Hypothalamus (tissue), 51 donors: ENCODE results near the gene MEST.
"Not testable (repeated sequence)": the region's sequence is repeated elsewhere in the genome, so short reads cannot be mapped to it uniquely, and the experiment has no call there.

Experiments used
- DNase-seq, 51 donors: peaks; one replicate each; lab custom pipeline; 2025; lab: John Stamatoyannopoulos, UW

MEST gene

GRCh38 chr7:130483031-130483430, 8.9 kb upstream of the MEST start:
- DNase-seq: no peak

- DNase-seq: no peak
These were observed 6.2 kb upstream of the MEST start for GRCh38 chr7:130485734-130486113.

GRCh38 chr7:130486114-130486953, 5.6 kb upstream of the MEST start:
- peak in 10 of 51 donors; percentile 4 to 79 (median 27) for DNase-seq

DNA sequence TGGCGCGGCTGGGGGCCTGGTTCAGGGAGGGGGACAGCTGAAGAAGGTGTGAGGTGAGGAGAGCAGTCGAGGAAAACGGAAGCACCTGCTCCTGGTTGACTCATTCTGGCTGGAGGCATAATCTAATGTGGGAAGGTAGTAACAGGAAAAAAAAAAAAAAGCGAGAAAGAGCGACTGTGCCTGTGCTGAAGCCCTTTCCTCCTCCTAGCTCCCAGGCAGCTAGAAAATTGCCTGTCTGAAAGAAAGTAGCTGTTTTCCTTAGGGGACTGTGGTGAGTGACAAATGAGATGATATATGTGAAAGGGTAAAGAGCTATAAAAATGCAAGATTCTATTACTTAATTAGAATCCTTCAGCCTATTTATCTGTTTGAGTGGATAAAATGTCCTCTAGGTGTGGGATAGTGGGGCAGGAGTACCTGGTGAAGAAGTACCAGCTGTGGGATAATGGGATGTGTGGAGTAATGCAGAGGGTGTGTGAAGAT, 4.9 kb upstream of the MEST start:
- no peak for DNase-seq

- peak in 1 of 51 donors; percentile 54 for DNase-seq
These were observed 3.3 kb upstream of the MEST start for GRCh38 chr7:130488392-130489139.

GRCh38 chr7:130489140-130489983, 2.5 kb upstream of the MEST start:
- peak in 1 of 51 donors; percentile 43 for DNase-seq

DNA sequence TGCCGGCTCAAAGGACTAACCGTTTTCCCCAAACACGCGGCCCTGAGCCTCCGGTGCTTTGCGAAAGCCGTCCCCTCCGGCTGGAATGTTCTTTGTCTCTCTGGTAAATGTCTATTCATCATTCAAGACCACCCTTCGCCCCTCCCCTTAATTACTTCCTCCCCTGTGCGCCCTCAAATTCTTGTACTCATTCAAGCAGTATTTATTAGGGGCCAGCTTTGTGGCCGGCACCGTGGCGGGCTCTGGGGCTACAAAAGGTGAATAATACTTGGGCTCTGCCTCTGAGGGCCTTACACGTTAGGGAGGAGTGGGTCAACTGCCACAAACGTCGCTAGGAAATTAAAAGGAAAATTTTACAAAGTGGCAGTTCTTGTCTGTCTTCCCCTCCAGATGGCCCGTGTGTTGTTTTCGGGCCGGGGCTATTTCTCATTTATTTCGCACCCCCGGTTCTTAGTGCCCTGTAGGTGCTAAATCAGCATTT, 1.5 kb upstream of the MEST start:
- peak in 2 of 51 donors; percentile 30 to 58 for DNase-seq

DNA sequence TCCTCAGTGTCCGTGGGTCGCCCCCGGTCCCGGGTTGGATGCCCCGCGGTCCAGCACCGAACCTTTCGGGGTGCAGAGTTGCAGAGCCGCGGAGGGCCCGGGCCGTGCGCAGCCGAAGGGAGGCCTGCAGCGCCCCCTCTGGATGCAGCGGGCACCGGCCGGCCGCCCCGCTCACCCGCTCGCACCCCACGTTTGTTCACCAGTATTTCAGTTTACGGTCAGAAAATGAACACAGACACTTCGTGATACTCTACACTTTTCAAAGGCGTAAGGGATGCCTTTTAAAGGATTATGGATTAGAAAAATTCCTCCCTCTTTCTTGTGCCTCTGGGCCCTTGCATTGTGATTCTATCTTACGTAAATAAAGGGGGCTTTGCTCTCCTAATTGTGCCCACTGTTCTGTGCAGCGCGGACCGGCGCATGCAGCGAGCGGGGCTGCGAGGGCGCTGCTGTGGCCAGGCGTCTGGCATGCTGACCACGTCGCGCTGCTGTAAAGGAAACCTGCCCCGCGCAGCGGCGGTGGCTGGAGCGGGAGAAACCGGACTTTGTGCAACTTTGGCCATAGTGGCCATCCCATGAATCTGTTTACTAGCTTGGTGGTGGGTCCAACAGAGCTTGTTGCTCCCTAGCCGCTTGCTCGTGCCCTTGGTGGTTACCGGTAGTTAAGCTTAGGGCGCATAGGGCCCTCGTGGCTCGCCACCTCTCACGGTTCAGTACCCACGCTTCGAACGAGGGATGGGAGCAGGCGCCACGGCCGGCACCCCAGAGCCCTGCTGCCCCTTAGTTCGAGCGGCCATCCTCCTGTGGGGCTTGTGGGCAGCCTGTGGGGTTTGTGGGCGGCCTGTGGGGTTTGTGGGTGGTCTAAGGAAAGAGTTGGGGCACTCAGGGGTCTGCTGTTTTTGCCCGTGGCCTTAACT, 739 bp upstream of the MEST start:
- DNase-seq: peak in 26 of 51 donors; percentile 15 to 71 (median 39)

DNA sequence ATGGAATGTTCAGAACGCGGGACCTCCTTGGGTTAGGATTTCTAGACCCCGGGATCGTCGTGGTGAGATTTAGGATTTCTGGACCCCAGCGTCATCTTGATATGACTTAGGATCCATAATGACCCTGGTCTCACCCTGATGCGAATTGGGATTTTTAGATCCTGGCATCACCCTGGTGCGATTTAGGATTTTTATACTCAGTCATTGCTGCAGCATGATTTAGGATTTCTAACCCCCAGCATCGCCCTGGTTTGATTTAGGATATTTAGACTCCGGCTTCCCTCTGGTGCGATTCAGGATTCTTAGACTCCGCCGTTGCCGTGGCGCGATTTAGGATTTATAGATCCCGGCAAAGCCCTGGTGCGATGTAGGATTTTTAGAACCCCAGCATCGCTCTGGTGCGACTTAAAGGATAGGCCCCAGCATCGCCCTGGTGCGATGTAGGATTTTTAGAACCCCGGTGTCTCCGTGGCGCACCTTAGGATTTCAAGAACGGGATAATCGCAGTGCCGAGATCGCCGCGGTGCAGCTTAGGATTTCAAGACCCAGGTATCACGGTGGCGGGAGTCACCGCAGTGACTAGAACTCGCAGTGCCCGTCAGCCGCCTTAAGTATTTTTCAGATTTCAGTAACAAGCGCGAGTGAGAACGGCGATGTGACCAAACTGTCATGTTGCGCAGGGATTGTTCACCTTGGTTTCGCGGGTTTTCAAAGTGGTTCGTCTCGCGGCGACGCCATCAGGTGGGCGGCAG, 814 bp downstream of the MEST start:
- DNase-seq: peak in 1 of 51 donors; percentile 41

- peak in 2 of 51 donors; percentile 20 for DNase-seq
These were observed 1.5 kb downstream of the MEST start for GRCh38 chr7:130493275-130493873.

DNA sequence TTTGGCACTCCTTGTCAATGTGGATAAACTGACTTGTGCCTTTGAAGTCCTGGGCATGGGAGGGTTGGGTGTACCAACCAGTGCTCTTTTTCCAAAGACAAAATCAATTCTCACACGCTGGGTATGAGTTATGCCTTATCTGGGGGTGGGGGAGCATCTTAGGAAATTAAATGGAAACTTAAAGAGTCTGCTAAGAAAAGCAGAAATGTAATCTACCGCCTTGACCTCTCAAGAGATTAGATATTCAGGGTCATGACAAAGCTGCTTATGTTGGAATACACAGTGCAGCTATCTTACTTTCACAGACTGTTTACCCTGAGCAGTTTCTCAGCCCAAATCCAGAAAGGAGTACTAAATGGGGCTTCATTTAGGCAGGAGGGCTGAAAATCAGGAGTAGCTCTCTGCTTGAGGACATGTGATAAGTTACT, 2.6 kb downstream of the MEST start:
- no peak for DNase-seq

GRCh38 chr7:130500463-130500862, 8.6 kb downstream of the MEST start:
- no peak for DNase-seq

- no peak for DNase-seq
These were observed 9.0 kb downstream of the MEST start for GRCh38 chr7:130500910-130501309.

DNA sequence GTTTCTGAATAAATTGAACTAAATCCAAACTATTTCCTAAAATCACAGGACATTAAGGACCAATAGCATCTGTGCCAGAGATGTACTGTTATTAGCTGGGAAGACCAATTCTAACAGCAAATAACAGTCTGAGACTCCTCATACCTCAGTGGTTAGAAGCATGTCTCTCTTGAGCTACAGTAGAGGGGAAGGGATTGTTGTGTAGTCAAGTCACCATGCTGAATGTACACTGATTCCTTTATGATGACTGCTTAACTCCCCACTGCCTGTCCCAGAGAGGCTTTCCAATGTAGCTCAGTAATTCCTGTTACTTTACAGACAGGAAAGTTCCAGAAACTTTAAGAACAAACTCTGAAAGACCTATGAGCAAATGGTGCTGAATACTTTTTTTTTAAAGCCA, 13.9 kb downstream of the MEST start:
- no peak for DNase-seq

DNA sequence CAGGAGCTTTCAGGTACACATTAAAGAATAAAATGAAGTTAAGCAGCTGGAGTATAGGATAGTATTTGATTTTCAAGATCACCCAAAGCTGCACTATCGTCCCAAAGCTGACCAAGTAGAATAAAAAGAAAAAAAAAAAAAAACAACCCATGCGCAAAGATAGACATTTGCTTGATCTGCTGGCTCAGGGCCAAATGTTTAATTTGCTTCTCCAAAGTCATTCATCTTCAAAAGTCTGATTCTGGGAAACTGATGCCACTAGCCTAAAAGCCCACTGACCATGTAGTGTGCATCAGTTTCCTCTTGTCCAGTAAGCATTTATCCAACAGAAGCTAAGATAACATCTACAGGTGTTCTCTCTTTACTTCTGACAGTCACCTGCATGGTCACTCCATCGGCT, 14.5 kb downstream of the MEST start:
- no peak for DNase-seq

GRCh38 chr7:130512038-130512437, 20.2 kb downstream of the MEST start:
- DNase-seq: not testable (repeated sequence)

- no peak for DNase-seq
These were observed 21.6 kb downstream of the MEST start for GRCh38 chr7:130513447-130513846.

- DNase-seq: no peak
These were observed 23.6 kb downstream of the MEST start for GRCh38 chr7:130515315-130516040.
